Astrocyte of the cerebellum (primary cell): Measurements from ENCODE around the gene ZSWIM1.
"Not testable (repeated sequence)": the region's sequence is repeated elsewhere in the genome, so short reads cannot be mapped to it uniquely, and the experiment has no call there.

Experiments used
- DNase-seq: peaks from one replicate; pipeline ENCODE4 v3.0.0-alpha.2; 2011; ENCODE audit warnings: low read depth
- H3K4me3 ChIP-seq: 2 replicates; pipeline ENCODE4 v1.5.1; 2011; ENCODE audit warnings: mild to moderate bottlenecking, low read depth, low read length, moderate library complexity
- in situ Hi-C: cut with HindIII; loops from 2 replicates; pipeline ENCODE4 v1.10.0; 2017; ENCODE audit warnings: low sequenced_read_pairs
- TF ChIP-seq, protein P1 (sequence below): IDR thresholded peaks from 2 replicates; pipeline ENCODE4 v1.5.1; 2012; ENCODE audit warnings: low read length, low read depth, moderate library complexity, mild to moderate bottlenecking; ENCODE audit errors: missing control alignments

ZSWIM1 gene

DNA sequence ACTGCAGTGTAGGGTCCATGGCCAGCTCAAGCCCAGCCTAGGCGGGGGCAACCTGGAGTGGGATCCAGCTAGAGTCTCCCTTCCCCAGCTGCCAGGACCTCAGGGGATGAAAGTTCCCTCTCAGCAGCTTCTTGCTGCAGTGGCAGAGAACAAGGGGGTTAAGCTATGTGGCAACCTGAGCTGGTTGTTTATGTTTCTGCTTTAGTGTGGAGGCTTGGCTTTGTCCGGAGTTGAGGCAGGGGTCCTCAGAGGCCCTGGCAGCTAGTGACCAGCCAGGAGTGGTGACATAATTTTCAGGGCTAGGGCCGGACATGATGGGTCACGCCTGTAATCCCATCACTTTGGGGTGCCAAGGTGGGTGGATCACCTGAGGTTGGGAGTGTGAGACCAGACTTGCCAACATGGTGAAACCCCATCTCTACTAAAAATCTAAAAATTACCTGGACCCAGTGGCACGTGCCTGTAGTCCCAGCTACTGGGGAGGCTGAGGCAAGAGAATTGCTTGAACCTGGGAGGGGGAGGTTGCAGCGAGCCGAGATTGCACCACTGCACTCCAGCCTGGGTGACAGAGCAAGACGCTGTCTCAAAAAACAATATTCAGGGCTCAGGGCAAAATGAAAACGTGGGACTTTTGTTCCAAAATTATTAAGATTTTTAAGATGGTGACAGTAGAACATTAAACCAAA is 44.9 kb downstream of the ZSWIM1 start:
- in situ Hi-C loops, result no loop called here
- H3K4me3 ChIP-seq, result no peak overlapping the region
- DNase-seq, result no peak
- TF ChIP-seq, protein P1, sequence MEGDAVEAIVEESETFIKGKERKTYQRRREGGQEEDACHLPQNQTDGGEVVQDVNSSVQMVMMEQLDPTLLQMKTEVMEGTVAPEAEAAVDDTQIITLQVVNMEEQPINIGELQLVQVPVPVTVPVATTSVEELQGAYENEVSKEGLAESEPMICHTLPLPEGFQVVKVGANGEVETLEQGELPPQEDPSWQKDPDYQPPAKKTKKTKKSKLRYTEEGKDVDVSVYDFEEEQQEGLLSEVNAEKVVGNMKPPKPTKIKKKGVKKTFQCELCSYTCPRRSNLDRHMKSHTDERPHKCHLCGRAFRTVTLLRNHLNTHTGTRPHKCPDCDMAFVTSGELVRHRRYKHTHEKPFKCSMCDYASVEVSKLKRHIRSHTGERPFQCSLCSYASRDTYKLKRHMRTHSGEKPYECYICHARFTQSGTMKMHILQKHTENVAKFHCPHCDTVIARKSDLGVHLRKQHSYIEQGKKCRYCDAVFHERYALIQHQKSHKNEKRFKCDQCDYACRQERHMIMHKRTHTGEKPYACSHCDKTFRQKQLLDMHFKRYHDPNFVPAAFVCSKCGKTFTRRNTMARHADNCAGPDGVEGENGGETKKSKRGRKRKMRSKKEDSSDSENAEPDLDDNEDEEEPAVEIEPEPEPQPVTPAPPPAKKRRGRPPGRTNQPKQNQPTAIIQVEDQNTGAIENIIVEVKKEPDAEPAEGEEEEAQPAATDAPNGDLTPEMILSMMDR, result no peak

DNA sequence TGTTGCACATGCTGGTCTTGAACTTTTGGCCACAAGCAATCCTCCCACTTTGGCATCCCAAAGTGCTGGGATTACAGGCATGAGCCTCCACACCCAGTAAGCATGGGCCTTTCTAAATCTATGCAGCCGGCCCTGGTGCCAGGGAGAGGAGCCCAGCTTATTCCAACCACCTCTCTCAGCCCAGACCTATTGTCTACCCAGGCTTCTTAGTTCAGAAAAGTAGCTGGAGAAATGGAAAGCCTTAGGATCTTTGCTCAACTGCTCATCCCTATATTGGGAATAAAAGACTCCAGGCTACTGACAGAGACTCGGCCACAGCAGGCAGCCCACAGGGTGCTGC is 45.7 kb downstream of the ZSWIM1 start:
- in situ Hi-C loops, result no loop called here
- H3K4me3 ChIP-seq, result no peak overlapping the region
- TF ChIP-seq, protein P1, result no peak
- DNase-seq, result no peak

DNA sequence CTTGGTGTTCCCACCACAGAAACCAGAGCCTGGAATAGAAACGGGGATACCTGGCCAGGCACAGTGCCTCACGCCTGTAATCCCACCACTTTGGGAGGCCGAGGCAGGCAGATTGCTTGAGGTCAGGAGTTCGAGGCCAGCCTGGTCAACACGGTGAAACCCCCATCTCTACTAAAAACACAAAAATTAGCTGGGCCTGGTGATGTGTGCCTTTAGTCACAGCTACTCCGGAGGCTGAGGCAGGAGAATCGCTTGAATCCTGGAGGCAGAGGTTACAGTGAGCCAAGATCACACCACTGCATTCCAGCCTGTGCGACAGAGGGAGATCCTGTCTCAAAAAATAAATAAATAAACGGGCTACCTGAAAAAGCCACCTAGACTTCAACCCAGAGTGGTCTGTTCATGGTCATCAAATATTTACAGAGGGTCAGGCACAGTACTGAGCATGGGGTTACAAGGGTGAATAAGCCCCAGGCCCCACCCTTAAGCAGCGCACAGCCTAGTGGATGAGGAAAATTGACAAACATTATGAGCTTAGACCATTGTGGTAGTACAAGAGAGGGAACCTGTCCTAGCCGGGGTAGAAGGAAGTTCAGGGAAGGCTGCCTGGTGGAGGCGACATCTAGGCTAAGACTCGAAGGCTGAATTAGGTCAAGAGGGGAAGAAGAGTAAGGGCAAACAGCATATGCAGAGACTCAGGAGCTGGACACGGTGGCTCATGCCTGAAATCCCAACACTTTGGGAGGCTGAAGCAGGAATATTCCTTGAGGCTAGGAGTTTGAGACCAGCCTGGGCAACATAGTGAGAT is 46.2 kb downstream of the ZSWIM1 start:
- no peak overlapping the region for H3K4me3 ChIP-seq
- DNase-seq, result no peak
- TF ChIP-seq, protein P1, result no peak
- in situ Hi-C loops, result no loop called here

DNA sequence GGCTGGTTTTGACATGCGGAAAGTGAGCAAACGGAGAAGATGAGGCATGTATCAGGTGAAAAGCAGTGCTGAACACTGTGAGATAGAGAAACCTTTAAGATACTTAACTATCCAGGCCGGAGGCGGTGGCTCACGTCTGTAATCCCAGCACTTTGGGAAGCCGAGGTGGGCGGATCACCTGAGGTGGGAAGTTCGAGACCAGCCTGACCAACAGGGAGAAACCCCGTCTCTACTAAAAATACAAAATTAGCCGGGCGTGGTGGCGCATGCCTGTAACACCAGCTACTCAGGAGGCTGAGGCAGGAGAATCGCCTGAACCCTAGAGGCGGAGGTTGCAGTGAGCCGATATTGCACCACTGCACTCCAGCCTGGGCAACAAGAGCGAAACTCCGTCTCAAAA is 50.7 kb downstream of the ZSWIM1 start:
- DNase-seq, H3K4me3 ChIP-seq, in situ Hi-C loops: not testable (repeated sequence)

DNA sequence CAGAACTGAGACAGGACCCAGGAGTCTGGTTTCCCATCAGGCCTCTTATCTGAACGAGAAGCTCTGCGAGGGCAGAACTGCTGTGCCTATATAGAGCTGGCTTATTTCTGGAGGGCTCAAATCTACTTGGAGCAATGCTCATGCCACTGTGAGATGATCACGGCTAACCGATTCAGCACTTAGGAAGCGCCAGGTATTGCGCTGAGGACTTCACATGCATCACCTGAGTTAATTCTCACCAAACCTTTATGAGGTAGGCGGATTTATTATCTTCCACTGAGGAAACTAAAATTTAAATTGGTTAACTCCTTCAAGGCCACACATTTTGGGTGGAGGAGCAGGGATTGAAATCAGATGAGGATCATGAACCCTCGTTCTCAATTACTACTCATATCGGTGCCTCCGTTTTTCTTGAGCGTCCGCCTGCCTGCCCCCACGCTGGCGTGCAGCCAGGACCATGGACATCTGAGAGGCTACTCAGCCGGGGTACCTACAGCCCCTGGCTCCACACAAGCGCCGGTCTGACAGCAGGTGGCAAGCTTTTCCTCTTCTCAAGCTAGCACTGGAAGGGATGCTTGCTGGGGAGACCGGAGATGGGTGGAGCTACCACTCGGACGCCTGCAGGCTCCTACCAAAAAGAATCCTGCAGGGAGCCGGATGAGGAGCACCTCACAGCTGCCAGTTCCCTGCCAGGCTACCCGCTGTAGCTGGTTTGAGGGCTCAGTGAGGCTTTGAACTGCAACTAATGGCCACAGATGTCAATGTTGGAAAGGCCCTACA is 52.4 kb downstream of the ZSWIM1 start:
- TF ChIP-seq, protein P1, result peak; percentile 33
- peak; percentile 38 for DNase-seq
- in situ Hi-C loops, result no loop called here
- H3K4me3 ChIP-seq, result peak overlapping the region; percentile 95

DNA sequence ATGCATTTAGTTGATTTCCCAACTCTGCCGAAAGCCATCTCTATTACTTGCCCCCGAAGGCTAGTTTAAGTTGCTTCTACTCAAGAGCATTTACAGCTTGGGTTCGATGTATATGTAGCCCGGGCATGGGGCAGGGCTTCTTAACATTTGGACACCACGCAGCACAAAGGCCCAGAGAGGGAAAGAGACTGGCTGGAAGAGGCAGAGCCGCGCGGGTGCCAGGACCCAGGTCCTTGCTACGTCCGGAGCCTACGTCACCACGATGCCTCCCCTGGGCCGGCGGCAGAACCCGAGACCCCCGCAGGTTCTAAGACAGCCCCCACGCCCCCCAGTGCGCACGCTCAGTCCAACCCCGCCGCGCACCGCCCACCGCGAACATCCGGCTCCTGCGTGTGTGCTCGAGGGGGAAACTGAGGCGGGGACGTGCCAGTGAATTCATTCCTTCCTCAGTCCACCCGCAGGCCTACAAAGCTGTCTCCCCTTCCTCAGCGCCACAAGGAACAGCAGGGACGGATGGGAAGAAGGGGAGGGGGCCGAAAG is 53.1 kb downstream of the ZSWIM1 start:
- TF ChIP-seq, protein P1, result no peak
- in situ Hi-C loops, result no loop called here
- DNase-seq, result no peak
- peak overlapping the region; percentile 95 for H3K4me3 ChIP-seq
